ENCODE data around the gene HYOU1. TPM values are rescaled to one million over a fixed set of nuclear protein-coding genes. Genes with fewer than 3 reads are reported as not detected.

Gene HYOU1
- polyA plus RNA-seq, 1 donor (not counting 4 experiments of a cell fraction or from before 2014, with no cell fraction given) = 119 TPM

- dilution Hi-C loops (cut with MboI; ENCODE audit: extremely low pct_ligation_motif_present, low sequenced_read_pairs) = no loop called here
These were observed 26.5 kb downstream of the HYOU1 start, which contains the start of gene SLC37A4 for GRCh38 chr11:119030329-119031047. Gene SLC37A4, minus strand, starts transcription at chr11:119030877.

GRCh38 chr11:119030029-119030328 lies 27.0 kb downstream of the HYOU1 start:
- peak overlapping the region; percentile 78 for H3K27ac ChIP-seq (ENCODE audit: control insufficient read depth, insufficient read depth, low read length)

More at GRCh38 chr11:119030329-119031047, 26.5 kb downstream of the HYOU1 start, which contains the start of gene SLC37A4:
- Histone ChIP-seq H3K9me1 (ENCODE audit: control insufficient read depth, extremely low read depth, insufficient read depth, low read length) (no peaks in the 10 kb centered on the region), H2AFZ (ENCODE audit: control insufficient read depth, low read length) (peak within 1 kb of the TSS; percentile 95), H3K4me2 (ENCODE audit: control insufficient read depth, extremely low read depth, insufficient read depth, low read depth, low read length) (peak within 1 kb of the TSS; percentile 95), H3K79me2 (ENCODE audit: control insufficient read depth, insufficient read depth, low read length) (peaks cover 9% of the 10 kb centered on the region), H3K4me3 (ENCODE audit: control insufficient read depth in 2 of 3, extremely low read depth in 1 of 3, insufficient read depth in 2 of 3, low read depth in 1 of 3, low read length in 3 of 3) (peak within 1 kb of the TSS; percentile 54 to 86 (median 84)), H3K9ac (ENCODE audit: control insufficient read depth, extremely low read depth, insufficient read depth, low read length) (peak within 1 kb of the TSS; percentile 86), H3K27me3 (ENCODE audit: control insufficient read depth, extremely low read depth, insufficient read depth, low read length) (no peaks in the 10 kb centered on the region), H3K4me1 (ENCODE audit: control insufficient read depth, extremely low read depth, insufficient read depth, low read length) (peaks cover 14% of the 10 kb centered on the region), H3K27ac (ENCODE audit: control insufficient read depth, insufficient read depth, low read length) (peak within 1 kb of the TSS; percentile 78), H3K36me3 (ENCODE audit: control insufficient read depth in 2 of 2, extremely low read depth in 1 of 2, insufficient read depth in 2 of 2, low read length in 2 of 2) (peaks cover 13 to 17% of the 10 kb centered on the region in 2 experiments), H4K20me1 (ENCODE audit: control insufficient read depth, extremely low read depth, insufficient read depth, low read length) (no peaks in the 10 kb centered on the region), H3K9me3 (ENCODE audit: control insufficient read depth, low read depth, low read length) (no peaks in the 10 kb centered on the region)
- peak; percentile 92 for DNase-seq (ENCODE audit: low read depth, low spot score)
- TF ChIP-seq CTCF (optimal IDR thresholded peaks at IDR 0.05 in 1 of 3, IDR thresholded peaks at IDR 0.05 in 1 of 3, conservative IDR thresholded peaks at IDR 0.05 in 1 of 3; ENCODE audit: extremely low read depth in 1 of 3, insufficient read depth in 2 of 3, low read length in 3 of 3) (peak; percentile 91 to 95 (median 92)), EZH2 (IDR thresholded peaks at IDR 0.05; ENCODE audit: low read length) (no peak)
- peak; percentile 85 for FAIRE-seq

More at GRCh38 chr11:119030029-119030328, 27.0 kb downstream of the HYOU1 start:
- Histone ChIP-seq H3K9ac (ENCODE audit: control insufficient read depth, extremely low read depth, insufficient read depth, low read length) (peak overlapping the region; percentile 86), H3K9me1 (ENCODE audit: control insufficient read depth, extremely low read depth, insufficient read depth, low read length) (no peaks in the 10 kb centered on the region), H3K4me2 (ENCODE audit: control insufficient read depth, extremely low read depth, insufficient read depth, low read depth, low read length) (peak overlapping the region; percentile 95), H3K79me2 (ENCODE audit: control insufficient read depth, insufficient read depth, low read length) (peaks cover 9% of the 10 kb centered on the region), H3K4me3 (ENCODE audit: control insufficient read depth in 2 of 3, extremely low read depth in 1 of 3, insufficient read depth in 2 of 3, low read depth in 1 of 3, low read length in 3 of 3) (peak overlapping the region; percentile 54 to 86 (median 84)), H3K4me1 (ENCODE audit: control insufficient read depth, extremely low read depth, insufficient read depth, low read length) (peaks cover 14% of the 10 kb centered on the region), H2AFZ (ENCODE audit: control insufficient read depth, low read length) (peak overlapping the region; percentile 21), H3K9me3 (ENCODE audit: control insufficient read depth, low read depth, low read length) (no peaks in the 10 kb centered on the region), H4K20me1 (ENCODE audit: control insufficient read depth, extremely low read depth, insufficient read depth, low read length) (no peaks in the 10 kb centered on the region), H3K36me3 (ENCODE audit: control insufficient read depth in 2 of 2, extremely low read depth in 1 of 2, insufficient read depth in 2 of 2, low read length in 2 of 2) (peaks cover 16 to 22% of the 10 kb centered on the region in 2 experiments), H3K27me3 (ENCODE audit: control insufficient read depth, extremely low read depth, insufficient read depth, low read length) (no peaks in the 10 kb centered on the region)
- dilution Hi-C loops (cut with MboI; ENCODE audit: extremely low pct_ligation_motif_present, low sequenced_read_pairs) = no loop called here
- TF ChIP-seq EZH2 (IDR thresholded peaks at IDR 0.05; ENCODE audit: low read length) = no peak
- no peak for TF ChIP-seq CTCF (optimal IDR thresholded peaks at IDR 0.05 in 1 of 3, IDR thresholded peaks at IDR 0.05 in 1 of 3, conservative IDR thresholded peaks at IDR 0.05 in 1 of 3; ENCODE audit: extremely low read depth in 1 of 3, insufficient read depth in 2 of 3, low read length in 3 of 3)
- FAIRE-seq = no peak
- DNase-seq (ENCODE audit: low read depth, low spot score) = no peak
